T-helper 2 cell treated with Interferon-gamma antibody and Interleukin-4, amounts not matched to agents 5 μg/mL and 100 μg/mL, for 36 hours (primary cell): ENCODE data around the gene SIDT2.
"Not testable (repeated sequence)": the region's sequence is repeated elsewhere in the genome, so short reads cannot be mapped to it uniquely, and the experiment has no call there.

ENCODE experiments used
- DNase-seq: peaks from one replicate; pipeline ENCODE4 v3.0.0; 2021; ENCODE audit warnings: low spot score
- H3K27ac Mint-ChIP-seq: one replicate; pipeline ENCODE4 v1.8.0; 2021; ENCODE audit warnings: mild to moderate bottlenecking, mixed read lengths
- H3K27me3 Mint-ChIP-seq: one replicate; pipeline ENCODE4 v1.8.0; 2021; ENCODE audit warnings: low read depth, mixed read lengths
- H3K36me3 Mint-ChIP-seq: one replicate; pipeline ENCODE4 v1.8.0; 2021; ENCODE audit warnings: low read depth, mixed read lengths
- H3K4me1 Mint-ChIP-seq: one replicate; pipeline ENCODE4 v1.8.0; 2021; ENCODE audit warnings: low read depth, mixed read lengths
- H3K4me3 Mint-ChIP-seq: one replicate; pipeline ENCODE4 v1.8.0; 2022; ENCODE audit warnings: mild to moderate bottlenecking, moderate library complexity, mixed read lengths
- H3K9me3 Mint-ChIP-seq: one replicate; pipeline ENCODE4 v1.8.0; 2021; ENCODE audit warnings: mixed read lengths

The SIDT2 gene

GRCh38 chr11:117209351-117210125 is 31.0 kb downstream of the SIDT2 start:
- H3K4me1 Mint-ChIP-seq, DNase-seq, H3K27me3 Mint-ChIP-seq, H3K9me3 Mint-ChIP-seq, H3K27ac Mint-ChIP-seq, H3K4me3 Mint-ChIP-seq: not testable (repeated sequence)
- H3K36me3 Mint-ChIP-seq, result peaks cover 43% of the 10 kb centered on the region

- H3K4me1 Mint-ChIP-seq, result no peaks in the 10 kb centered on the region
- peaks cover 37% of the 10 kb centered on the region for H3K36me3 Mint-ChIP-seq
- H3K4me3 Mint-ChIP-seq, result no peak overlapping the region
- H3K27ac Mint-ChIP-seq, result no peak overlapping the region
- no peaks in the 10 kb centered on the region for H3K27me3 Mint-ChIP-seq
- H3K9me3 Mint-ChIP-seq, result no peaks in the 10 kb centered on the region
- no peak for DNase-seq
Observed at GRCh38 chr11:117210620-117211019, 32.1 kb downstream of the SIDT2 start.

- H3K27ac Mint-ChIP-seq, result no peak overlapping the region
- no peaks in the 10 kb centered on the region for H3K9me3 Mint-ChIP-seq
- DNase-seq, result no peak
- peaks cover 50% of the 10 kb centered on the region for H3K36me3 Mint-ChIP-seq
- no peaks in the 10 kb centered on the region for H3K4me1 Mint-ChIP-seq
- no peaks in the 10 kb centered on the region for H3K27me3 Mint-ChIP-seq
- no peak overlapping the region for H3K4me3 Mint-ChIP-seq
Observed at GRCh38 chr11:117212697-117213355, 34.3 kb downstream of the SIDT2 start.

- Mint-ChIP-seq H3K27ac (no peak overlapping the region), H3K9me3 (no peaks in the 10 kb centered on the region), H3K36me3 (peaks cover 62% of the 10 kb centered on the region), H3K4me3 (no peak overlapping the region), H3K27me3 (no peaks in the 10 kb centered on the region), H3K4me1 (no peaks in the 10 kb centered on the region)
- DNase-seq, result no peak
Observed at GRCh38 chr11:117214404-117215110, 36.0 kb downstream of the SIDT2 start.

- Mint-ChIP-seq H3K4me3 (no peak overlapping the region), H3K4me1 (no peaks in the 10 kb centered on the region), H3K27me3 (no peaks in the 10 kb centered on the region), H3K9me3 (no peaks in the 10 kb centered on the region), H3K36me3 (peaks cover 62% of the 10 kb centered on the region), H3K27ac (no peak overlapping the region)
- no peak for DNase-seq
Observed at GRCh38 chr11:117217141-117218084, 38.9 kb downstream of the SIDT2 start.

- no peaks in the 10 kb centered on the region for H3K9me3 Mint-ChIP-seq
- H3K4me3 Mint-ChIP-seq, result no peak overlapping the region
- H3K36me3 Mint-ChIP-seq, result peaks cover 61% of the 10 kb centered on the region
- no peaks in the 10 kb centered on the region for H3K27me3 Mint-ChIP-seq
- DNase-seq, result no peak
- peak overlapping the region; percentile 37 for H3K27ac Mint-ChIP-seq
- H3K4me1 Mint-ChIP-seq, result no peaks in the 10 kb centered on the region
Observed at GRCh38 chr11:117218133-117218915, 39.8 kb downstream of the SIDT2 start.

- Mint-ChIP-seq H3K4me1 (no peaks in the 10 kb centered on the region), H3K36me3 (peaks cover 62% of the 10 kb centered on the region), H3K9me3 (no peaks in the 10 kb centered on the region), H3K27me3 (no peaks in the 10 kb centered on the region), H3K27ac (no peak overlapping the region), H3K4me3 (no peak overlapping the region)
- DNase-seq, result no peak
Observed at GRCh38 chr11:117219001-117219400, 40.5 kb downstream of the SIDT2 start.

- H3K9me3 Mint-ChIP-seq, result no peaks in the 10 kb centered on the region
- H3K27ac Mint-ChIP-seq, result no peak overlapping the region
- no peaks in the 10 kb centered on the region for H3K27me3 Mint-ChIP-seq
- no peak for DNase-seq
- H3K4me3 Mint-ChIP-seq, result no peak overlapping the region
- H3K36me3 Mint-ChIP-seq, result peaks cover 62% of the 10 kb centered on the region
- no peaks in the 10 kb centered on the region for H3K4me1 Mint-ChIP-seq
Observed at GRCh38 chr11:117219455-117219854, 40.9 kb downstream of the SIDT2 start.

- Mint-ChIP-seq H3K4me1 (no peaks in the 10 kb centered on the region), H3K4me3 (no peak overlapping the region), H3K27ac (no peak overlapping the region), H3K36me3 (peaks cover 62% of the 10 kb centered on the region), H3K9me3 (no peaks in the 10 kb centered on the region), H3K27me3 (no peaks in the 10 kb centered on the region)
- DNase-seq, result no peak
Observed at GRCh38 chr11:117219995-117220394, 41.5 kb downstream of the SIDT2 start.

- no peaks in the 10 kb centered on the region for H3K9me3 Mint-ChIP-seq
- no peaks in the 10 kb centered on the region for H3K27me3 Mint-ChIP-seq
- H3K4me3 Mint-ChIP-seq, result no peak overlapping the region
- H3K36me3 Mint-ChIP-seq, result peaks cover 68% of the 10 kb centered on the region
- no peak overlapping the region for H3K27ac Mint-ChIP-seq
- no peaks in the 10 kb centered on the region for H3K4me1 Mint-ChIP-seq
- no peak for DNase-seq
Observed at GRCh38 chr11:117220568-117220967, 42.0 kb downstream of the SIDT2 start.

GRCh38 chr11:117220999-117221774 is 42.6 kb downstream of the SIDT2 start:
- no peak overlapping the region for H3K4me3 Mint-ChIP-seq
- no peak for DNase-seq
- H3K9me3 Mint-ChIP-seq, result no peaks in the 10 kb centered on the region
- peaks cover 68% of the 10 kb centered on the region for H3K36me3 Mint-ChIP-seq
- H3K27me3 Mint-ChIP-seq, result no peaks in the 10 kb centered on the region
- H3K27ac Mint-ChIP-seq, result no peak overlapping the region
- no peaks in the 10 kb centered on the region for H3K4me1 Mint-ChIP-seq

- H3K4me1 Mint-ChIP-seq, result peaks cover 7% of the 10 kb centered on the region
- peaks cover 72% of the 10 kb centered on the region for H3K36me3 Mint-ChIP-seq
- no peak overlapping the region for H3K4me3 Mint-ChIP-seq
- DNase-seq, result no peak
- H3K9me3 Mint-ChIP-seq, result no peaks in the 10 kb centered on the region
- H3K27me3 Mint-ChIP-seq, result no peaks in the 10 kb centered on the region
- no peak overlapping the region for H3K27ac Mint-ChIP-seq
Observed at GRCh38 chr11:117221775-117222517, 43.4 kb downstream of the SIDT2 start.
